IPS-11a (cell line): ENCODE measurements around the gene RBMY1F.
"Not testable (repeated sequence)": the region's sequence is repeated elsewhere in the genome, so short reads cannot be mapped to it uniquely, and the experiment has no call there.

ENCODE experiments used
- H3K4me3 ChIP-seq: one replicate; pipeline ENCODE4 v1.5.1; 2013; ENCODE audit warnings: low read depth, low read length, control low read depth

RBMY1F gene

DNA sequence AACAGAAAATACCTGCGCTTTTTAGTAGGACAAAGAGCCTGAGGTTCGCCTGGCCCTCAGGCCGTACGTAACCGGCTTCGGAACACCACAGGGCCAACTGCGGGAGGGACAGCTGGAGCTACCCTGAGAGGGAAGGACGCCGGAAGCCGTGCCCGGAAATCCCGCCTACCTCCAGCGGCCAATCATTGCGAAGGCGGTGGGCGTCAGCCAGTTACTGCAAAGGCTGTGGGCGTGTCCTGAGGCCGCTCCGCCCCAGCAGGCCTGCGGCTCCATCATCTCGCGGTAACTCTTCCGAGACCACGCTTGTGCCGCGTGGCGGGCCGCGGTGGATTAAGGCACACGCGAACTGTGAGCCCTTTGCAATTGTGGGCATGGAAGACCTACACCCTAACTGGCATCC lies at the start of gene RBMY1F:
RBMY1F (minus strand) TSS at position 101 of the 400 bp plus-strand sequence. CDS start 1,954 bp downstream, outside the sequence.
- not testable (repeated sequence) for H3K4me3 ChIP-seq

DNA sequence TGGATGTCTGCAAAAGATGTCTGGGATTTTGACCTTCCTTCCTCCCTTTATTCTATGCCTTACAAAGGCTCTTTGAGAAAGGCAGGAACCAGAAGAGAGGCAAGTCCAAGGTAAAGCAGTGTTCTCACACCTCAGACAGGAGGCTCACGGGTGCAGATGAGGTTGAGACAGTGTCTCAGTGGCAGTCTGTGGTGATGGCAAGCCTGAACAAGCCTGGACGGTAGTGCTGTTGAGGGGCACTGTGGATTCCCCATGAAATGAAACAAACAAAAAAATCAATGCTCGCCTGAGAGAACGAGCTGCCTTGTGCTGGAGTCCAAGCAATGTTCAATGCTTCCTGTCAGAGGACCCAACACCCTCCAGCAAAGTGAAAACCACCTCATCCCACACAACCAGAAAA lies 31.6 kb downstream of the RBMY1F start:
- not testable (repeated sequence) for H3K4me3 ChIP-seq

DNA sequence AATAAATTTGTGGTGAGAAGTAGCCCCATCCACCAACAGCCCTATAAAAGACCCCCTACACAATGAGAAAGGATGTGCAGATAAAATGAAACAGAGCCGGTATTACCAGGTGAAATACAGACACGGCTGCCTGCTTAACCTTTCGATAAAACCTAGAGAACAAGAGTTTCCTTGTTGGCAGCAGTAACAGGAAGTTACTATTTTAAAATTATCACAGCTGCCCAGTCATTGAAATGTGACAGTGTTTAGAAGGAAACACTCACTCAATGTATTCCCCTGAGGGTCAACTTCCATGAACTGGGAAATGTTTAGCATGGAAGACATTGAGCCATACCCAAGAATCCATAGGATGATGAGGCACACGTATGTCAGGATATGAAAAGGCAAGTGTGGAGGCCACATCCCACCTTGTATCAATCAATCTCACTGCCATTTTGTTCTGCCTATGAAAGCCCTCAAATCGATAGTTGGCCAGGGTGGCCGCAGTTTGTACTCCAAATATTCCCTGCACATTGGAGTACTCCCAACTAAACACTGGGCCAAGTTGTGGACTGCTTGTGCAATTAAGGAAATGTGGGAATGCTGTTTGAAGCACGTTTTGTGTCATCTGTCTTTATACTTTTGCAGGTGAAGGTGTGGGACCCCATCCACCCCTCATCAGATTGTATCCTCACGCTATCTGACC lies 41.6 kb downstream of the RBMY1F start:
- not testable (repeated sequence) for H3K4me3 ChIP-seq

DNA sequence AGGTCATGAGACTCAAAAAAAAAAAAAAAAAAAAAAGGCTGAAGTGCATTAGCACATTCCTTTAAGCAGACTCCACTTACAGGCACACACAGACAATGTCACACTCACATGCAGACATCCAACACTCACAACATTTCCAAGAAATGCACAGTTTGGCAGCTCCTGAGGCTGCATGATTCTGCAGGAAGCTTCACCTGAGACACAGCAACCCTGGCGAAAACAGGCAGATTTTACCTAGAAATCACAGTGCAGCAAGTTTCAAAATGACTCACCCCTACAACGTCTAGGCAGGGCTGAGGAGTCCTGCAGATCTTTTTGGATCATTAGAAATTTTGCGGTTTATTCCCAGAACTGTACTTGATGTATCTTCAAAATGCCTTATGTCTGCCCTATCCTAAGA lies 48.0 kb downstream of the RBMY1F start:
- not testable (repeated sequence) for H3K4me3 ChIP-seq

DNA sequence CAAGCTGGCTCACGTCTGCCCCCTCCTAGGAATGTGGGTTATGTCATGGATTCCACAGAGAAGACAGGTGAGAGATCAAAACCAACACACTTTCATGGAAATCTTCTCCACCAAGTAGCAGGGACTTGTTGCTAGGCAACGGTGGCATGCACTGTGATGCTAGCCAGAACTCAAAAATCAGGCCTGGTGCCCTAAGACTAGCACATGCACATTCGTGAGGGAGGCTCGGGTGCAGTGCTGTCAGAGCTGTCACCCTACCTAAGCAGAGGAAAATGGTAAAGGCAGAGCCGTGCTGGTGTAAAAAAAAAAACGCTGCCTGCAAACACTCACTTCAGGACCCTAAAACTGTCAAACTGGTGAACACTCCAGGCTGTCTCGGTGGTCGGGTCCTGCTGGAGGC lies 52.2 kb downstream of the RBMY1F start:
- not testable (repeated sequence) for H3K4me3 ChIP-seq
